GDM1 (cell line): ENCODE results near the gene ADISSP.
"Not testable (repeated sequence)": the region's sequence is repeated elsewhere in the genome, so short reads cannot be mapped to it uniquely, and the experiment has no call there.

Experiments
- DNase-seq: peaks from one replicate; lab custom pipeline; 2025; lab: John Stamatoyannopoulos, UW

The ADISSP gene

DNA sequence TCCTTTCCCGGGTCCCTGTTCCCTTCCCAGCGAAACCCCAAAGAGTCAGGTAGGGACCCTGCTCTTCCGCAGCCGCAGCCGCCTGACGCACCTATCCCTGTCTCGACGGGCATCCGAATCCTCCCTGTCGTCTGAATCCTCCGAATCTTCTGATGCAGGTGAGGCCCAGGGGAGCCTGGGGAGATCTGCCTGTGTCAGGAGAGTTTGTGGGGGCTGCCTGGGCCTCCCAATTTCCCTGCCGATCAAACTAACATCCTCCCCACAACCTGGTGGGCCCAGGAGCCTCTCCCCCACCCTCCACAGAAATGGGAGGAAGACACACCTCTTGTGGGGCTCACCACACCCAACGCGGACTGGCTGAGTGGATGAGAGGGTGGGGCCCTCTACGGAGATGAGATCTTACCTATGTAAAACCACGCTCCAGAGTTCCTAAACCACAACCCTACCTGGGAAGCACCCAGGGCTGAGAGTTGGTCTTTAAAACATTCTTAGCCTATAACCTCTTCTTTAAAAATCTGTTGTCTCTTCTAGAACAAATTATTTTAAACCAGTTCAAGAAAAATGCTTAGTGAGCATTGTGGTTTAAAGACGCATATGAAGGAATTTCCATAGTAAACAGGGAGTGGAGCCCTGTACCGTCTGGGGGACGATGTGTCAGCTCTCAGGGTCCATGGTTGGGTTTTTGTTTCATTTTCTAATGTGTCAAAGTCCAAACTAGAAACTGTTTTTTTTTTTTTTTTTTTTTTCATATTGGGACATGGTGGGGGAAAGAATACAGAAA lies 30.2 kb upstream of the ADISSP start:
- DNase-seq, result no peak

DNA sequence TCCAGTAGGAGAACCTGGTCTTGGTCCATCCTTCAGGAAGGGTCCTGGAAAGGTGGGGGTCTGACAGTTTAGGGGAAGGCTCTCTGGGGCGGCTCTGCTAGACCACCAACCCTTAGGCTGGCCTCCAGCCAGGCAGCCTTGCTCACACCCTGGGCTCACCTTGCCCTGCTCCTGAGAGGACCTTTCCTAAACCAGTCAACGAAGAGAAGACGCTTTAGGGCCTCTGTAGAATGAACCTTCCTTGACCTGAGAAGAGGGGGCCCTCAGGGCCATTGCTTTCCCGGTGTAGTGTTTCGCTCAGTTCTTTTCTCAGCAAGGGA lies 29.6 kb upstream of the ADISSP start:
- no peak for DNase-seq

DNA sequence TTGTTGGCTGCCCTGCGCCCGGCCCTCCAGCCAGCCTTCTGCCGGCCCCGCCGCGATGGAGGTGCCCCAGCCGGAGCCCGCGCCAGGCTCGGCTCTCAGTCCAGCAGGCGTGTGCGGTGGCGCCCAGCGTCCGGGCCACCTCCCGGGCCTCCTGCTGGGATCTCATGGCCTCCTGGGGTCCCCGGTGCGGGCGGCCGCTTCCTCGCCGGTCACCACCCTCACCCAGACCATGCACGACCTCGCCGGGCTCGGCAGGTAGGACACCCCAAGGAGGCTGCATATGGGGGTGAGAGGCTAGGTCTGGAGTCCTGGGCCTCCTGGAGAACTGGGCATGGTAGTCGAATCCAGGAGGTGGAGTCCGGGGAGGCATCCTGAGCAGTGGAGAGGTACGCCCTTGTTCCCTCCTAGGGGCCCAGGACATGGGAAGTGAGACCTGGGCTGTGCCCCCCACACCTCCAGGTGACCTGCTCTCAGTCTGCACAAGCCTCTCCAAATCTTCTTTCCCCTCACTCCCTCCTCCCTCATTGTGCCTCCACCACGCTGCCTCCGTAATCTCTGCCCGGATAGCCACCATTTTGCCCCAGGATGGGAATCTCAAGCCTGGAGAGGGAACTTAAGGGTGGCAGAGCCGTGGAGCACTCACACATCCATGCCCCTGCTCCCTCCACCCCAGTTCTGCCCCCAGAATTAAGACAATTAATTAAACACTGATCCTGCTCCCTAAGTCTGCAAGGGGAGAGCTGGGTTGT lies 29.1 kb upstream of the ADISSP start:
- DNase-seq, result no peak

DNA sequence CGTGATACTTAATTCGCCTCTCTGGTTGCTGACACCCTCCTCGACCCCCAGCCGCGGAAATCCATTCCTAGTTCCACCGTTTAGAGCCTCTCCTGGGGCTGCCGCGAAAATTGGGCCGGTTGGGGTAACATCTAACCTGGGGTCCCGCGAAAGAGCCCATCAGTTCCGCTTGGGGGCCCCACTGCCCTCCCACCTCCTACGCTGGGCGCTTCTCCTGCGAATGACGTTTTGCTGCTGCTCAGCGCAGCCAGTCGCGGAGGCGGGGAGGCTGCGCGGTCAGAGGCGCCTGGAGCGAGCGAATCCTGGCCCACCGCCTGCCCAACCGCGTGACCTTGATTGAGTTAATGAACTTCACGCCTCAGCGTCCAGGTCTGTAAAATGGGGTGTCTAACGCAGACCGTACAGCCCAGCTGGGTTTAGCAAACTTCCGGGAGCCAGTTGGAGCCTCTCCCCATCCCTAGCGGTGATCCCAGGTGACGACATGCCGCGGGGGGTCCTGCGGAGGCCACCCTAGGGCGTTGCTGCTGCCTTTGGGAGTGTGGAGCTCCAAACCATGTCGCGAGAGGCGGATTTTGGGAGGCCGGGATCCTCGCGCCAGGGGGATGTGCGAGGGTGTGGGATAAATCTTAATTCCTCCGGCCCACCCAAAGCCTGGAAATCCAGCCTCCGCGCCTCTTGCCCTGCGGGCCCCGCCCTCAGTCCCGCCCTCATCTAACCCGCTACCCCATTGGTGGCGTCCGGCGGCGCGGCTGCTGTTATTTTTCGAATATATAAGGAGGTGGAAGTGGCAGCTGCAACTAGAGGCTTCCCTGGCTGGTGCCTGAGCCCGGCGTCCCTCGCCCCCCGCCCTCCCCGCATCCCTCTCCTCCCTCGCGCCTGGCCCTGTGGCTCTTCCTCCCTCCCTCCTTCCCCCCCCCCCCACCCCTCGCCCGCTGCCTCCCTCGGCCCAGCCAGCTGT lies 28.2 kb upstream of the ADISSP start, which contains the start of gene CDC25B:
Gene CDC25B (plus strand): TSS at position 800 of the 958 bp plus-strand sequence. CDS start 222 bp downstream, outside the sequence.
- peak; percentile 70 for DNase-seq

DNA sequence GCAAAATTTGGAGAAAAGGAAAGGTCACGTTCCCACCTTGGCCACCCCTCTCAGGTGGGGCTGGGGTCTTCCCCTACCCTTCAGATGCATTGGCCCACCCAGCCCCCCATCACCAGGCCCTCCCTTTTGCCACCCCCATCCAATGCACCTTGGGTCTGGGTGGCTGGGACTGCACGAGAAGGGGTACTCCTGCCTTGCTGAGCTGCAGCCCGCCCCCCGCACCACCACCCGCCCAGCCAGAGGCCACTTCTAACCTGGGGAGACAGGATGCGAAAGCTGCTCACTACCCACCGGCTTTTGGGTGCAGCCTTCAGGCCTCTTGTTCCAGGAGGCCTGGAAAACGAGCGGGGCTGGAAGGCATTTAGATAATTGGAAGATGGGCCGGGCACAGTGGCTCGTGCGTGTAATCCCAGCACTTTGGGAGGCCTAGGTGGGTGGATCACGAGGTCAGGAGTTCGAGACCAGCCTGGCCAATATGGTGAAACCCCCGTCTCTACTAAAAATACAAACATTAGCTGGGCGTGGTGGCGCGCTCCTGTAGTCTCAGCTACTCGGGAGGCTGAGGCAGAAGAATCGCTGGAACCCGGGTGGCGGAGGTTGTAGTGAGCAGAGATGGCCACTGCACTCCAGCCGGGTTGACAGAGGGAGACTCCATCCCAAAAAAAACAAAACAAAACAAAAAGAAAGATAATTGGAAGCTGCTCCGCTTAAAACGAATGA lies 27.3 kb upstream of the ADISSP start:
- no peak for DNase-seq

DNA sequence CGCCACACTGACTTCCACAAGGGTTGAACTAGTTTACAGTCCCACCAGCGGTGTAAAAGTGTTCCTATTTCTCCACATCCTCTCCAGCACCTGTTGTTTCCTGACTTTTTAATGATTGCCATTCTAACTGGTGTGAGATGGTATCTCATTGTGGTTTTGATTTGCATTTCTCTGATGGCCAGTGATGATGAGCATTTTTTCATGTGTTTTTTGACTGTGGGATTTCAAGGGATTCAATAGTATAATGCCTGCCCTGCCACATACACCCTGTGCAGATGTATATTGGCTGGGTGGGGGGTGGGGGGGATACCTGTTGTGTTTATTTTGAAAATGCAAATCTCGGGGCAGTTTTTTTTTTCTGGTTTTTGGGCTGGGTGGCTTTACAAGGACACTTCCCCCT lies 26.6 kb upstream of the ADISSP start:
- DNase-seq, result not testable (repeated sequence)

DNA sequence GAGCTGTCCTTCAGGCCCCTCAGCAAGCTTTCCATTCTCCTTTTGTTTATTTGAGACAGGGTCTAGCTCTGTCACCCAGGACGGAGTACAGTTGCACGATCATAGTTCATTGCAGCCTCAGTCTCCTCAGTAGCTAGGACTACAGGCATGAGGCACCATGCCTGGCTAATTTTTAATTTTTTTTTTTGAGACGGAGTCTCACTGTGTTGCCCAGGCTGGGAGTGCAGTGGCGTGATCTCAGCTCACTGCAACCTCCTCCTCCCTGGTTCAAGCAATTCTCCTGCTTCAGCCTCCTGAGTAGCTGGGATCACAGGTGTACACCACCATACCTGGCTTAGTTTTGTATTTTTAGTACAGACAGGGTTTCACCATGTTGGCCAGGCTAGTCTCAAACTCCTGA lies 21.6 kb upstream of the ADISSP start:
- not testable (repeated sequence) for DNase-seq

DNA sequence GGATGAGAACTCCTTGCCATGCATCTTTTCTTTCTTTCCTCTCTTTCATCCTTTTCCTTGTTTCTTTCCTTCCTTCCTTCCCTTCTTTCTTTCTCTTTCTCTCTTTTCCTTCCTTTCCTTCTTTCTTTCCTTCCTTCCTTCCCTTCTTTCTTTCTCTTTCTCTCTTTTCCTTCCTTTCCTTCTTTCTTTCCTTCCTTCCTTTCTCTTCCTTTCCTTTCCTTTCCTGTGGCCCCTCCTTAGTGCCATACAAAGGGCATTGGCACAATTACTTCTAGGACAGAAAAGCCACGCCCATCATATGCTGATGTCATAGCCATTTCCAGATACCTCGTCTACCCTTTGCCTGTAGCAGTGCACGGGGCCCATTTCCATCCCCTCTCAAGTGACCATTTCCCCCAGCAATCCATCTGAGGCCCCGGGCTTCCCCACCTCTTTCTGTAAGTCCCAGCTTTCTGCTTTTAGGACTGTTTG lies 21.2 kb upstream of the ADISSP start:
- no peak for DNase-seq

DNA sequence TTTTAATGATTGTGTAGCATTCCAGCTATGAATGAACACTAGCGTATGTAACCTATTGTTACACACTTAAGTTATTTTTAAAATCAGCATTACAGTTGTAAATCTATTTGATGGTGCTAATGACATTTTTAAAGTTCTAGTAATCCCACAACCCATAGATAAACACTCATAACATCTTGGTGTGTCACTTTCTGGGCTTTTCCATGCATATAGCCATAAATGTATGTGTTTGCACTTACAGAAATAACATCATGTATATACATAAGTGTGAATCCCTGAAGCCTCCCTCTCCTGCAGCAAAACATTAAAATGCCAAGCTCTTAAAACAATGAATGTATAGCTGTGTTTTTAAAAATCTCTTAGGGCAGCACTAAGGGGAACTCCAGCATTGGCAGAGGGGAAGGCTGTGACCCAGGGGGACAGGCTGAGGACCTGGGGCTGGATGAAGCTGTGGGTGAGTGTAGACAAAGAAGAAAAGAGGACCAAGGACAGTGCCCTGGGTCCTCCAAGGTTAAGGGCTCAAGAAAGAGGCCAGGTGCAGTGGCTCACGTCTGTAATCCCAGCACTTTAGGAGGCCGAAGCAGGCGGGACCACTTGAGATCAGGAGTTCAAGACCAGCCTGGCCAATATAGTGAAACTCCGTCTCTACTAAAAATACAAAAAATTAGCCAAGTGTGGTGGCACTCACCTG lies 19.9 kb upstream of the ADISSP start:
- no peak for DNase-seq

DNA sequence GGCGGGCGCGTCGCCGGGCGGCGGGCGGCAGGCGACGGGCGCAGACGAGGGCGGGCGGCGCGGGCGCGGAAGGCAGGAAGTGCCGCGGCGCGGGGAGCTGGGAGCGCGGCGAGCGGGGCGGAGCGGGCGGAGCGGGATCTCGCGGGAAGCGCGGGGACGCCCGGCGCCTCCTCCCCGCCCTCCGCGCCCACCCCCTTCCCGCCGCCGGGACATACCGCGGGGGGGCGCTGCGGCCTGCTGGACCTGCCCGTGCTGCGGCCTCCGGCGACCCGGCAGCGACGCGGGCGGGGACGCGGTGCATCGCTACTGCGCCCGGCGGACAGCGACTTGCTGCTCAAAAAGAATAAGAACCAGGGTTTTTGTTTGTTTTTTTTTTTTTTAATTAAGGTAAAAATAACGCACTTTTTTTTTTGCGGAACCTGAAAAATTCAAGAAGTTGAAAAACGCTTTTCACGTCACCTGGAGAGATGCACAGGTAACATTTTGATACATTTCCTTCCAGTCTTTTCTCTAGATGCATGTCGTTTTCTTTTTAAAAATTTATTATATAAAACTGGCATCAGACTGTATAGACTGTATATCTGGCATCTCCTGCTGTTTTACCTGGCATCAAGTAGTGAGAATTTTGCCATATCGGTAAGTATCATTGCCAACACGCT lies 19.2 kb upstream of the ADISSP start, which contains the start of gene CENPB:
Gene CENPB (minus strand): TSS at position 76 of the 659 bp plus-strand sequence. CDS start 257 bp downstream, outside the sequence.
- peak; percentile 84 for DNase-seq

DNA sequence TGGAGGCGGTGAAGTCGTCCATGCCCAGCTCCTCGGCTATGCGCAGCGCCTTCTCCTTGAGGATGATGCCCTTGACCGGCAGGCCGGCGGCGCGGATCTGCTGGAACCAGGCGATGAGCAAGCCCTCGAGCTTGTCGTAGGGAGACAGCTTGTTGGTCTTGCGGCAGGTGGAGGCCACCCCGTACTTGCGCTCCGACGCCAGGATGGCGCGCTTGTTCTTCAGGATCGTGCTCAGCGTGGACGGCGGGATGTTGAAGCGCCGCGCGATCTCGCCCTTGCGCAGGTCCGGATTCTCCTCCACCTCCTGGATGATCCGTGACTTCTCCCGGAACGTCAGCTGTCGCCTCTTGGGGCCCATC lies 18.6 kb upstream of the ADISSP start:
- no peak for DNase-seq

DNA sequence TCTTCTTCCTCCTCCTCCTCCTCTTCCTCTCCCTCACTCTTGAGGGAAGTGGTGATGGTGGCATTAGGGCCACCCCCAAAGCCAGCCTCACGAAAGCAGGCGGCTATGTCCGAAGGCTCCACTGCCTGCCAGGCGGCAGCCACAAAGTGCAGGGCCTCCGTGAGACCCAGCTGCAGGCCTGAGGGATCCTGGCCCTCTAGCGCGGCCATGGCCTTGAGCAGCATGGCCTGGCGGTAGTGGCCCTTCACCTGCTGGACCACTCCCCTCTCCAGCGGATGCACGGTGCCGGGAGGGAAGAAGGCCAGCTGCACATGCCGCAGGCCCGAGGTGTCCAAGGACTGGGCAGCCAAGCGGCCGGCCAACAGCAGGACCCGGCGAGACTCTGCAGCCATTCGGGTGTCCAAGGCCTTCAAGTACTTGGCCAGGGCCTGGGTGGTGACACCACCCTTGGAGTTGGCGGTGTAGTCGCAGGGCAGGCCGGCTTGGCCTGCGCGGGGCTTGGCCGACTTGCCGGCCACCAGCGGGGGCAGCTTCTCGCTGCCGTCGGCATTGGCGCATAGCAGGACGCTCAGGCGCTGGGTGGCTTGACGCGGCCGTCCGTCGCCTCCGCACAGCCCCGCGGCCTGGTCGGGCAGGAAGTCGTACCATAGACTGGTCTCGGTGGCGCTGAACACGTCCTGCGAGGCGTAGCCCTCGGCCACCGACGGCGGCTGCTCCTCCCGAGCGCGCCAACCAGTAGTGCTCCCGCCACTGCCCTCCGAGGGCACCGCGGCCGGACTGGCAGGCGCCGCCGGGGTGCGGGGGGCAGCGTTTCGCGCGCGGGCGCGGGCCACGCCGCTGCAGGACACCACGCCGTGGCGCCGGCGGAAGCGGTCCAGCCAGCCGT lies 17.9 kb upstream of the ADISSP start:
- DNase-seq, result no peak

DNA sequence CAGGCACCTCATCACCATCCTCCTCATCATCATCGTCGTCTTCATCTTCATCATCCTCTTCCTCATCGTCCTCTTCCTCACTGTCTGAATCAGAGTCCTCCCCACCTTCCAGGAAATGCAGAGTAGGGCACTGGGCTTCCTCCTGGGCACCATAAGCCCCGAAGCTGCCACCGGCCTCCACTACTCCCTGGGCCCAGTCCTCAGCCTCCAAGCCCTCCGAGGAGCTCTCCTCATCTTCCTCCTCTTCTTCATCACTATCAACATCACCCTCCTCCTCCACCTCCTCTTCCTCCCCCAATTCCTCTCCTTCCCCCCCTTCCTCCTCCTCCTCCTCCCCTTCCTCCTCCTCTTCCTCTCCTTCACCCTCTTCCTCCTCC lies 17.3 kb upstream of the ADISSP start:
- DNase-seq, result no peak

DNA sequence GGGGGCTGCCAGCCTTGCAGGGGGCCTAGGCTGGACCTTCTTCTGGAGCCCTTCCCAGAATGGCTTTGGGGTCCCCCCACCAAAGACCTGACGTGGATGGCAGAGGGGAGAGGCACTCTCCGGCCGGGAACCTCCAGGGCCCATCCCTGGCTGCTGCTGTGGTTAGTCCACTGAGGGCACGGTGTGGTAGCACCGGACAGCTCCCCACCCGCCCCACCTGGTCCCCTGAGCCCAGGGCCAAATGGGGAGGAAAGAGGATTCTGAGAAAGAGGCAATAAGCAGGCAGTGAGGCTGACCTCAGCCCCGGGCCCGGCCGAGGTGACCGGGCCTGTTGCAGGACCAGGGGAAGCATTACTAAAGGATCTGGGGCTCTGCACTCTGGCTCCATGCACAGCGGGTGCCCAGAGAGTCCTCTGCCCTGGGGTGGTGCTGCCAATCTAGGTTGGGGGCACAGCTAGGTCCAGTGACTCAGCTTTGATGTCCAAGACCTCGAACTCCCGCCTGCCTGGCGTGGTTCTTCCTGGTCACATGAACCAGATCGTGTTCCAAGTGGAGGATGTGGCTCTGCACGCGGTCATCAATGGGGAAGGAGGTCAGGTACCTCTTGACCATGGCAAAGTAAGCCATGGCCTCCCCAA lies 16.8 kb upstream of the ADISSP start:
- DNase-seq, result no peak

DNA sequence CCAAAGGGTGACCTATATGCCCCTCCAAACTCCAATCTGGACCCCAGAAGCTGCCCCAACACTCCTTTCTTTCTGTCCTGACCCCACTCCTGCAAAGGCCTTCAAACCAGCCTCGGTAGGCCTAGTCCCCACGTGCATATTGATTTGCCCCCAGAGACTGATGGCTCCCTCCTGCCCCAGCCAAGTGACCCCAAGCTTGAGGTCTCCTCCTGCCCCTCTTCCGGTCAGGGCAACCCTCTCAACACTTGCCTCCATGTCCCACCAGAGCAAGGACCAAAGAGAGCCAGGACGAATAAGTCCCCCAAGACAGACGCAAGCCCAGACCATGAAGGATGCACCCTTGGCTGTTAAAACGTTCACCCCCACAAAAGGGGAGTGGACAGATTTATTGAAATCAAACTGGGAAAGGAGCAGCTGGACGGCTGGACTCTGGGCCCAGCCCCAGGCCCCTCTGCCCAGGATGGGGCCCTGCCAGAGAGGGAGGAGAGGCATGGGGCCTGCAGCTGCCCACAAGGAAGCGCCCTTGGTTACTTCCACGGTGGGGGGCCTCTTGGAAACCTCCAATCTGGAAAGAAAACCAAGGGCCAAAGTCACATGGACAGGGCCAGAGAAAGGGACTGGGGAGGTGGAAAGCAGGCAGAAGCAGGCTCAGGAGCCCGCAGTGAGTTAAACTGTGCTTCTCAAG lies 16.1 kb upstream of the ADISSP start:
- DNase-seq, result no peak

DNA sequence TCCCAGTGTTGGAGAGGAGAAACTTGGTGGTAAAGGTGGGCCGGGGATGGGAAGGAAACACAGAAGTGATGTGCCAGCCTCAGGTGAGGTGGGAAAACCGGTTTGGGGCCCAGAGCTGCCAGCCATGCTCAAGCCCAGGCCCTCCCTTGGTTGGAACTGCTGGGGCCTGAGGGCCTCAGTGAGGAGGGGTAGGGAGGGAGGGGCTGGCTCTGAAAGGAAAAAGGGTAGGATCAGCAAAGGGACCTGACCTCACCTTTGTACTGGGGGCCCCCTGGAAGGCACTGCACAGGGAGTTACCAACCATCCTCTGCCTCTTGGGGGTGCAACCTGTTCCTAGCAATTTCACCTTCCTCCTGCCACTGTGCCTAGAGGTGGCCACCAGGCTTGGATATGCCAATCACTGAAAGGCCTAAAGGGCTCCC lies 15.5 kb upstream of the ADISSP start:
- DNase-seq, result no peak

DNA sequence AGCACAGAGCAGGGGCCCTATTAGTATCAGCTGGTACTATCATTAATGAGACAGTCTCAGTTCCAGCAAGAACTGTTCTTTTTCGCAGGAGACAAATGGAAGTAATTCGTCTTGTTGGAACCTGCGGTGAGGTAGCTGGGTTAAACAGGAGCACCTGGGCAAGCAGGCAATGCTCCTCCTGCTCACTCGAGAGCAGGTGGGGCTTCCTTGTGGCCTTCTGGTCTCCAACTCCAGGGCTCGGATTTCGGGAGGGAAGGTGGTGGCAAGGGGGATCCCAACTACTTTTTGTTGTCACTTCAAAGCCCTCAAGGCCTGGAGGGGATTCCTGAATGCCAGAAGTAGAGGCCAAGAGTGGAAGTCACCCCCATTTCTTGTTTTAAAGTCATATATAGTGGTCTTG lies 15.0 kb upstream of the ADISSP start:
- DNase-seq, result no peak
